CD4-positive, alpha-beta T cell treated with Interferon gamma for 1 hour (primary cell): ENCODE measurements around the gene SLC25A51.
A peak's percentile ranks its signal among the peaks of the same experiment; 100 is the strongest.
"Not testable (repeated sequence)": the region's sequence is repeated elsewhere in the genome, so short reads cannot be mapped to it uniquely, and the experiment has no call there.

Experiments
- DNase-seq: peaks from one replicate; pipeline ENCODE4 v3.0.0-alpha.2; 2020

SLC25A51 gene

DNA sequence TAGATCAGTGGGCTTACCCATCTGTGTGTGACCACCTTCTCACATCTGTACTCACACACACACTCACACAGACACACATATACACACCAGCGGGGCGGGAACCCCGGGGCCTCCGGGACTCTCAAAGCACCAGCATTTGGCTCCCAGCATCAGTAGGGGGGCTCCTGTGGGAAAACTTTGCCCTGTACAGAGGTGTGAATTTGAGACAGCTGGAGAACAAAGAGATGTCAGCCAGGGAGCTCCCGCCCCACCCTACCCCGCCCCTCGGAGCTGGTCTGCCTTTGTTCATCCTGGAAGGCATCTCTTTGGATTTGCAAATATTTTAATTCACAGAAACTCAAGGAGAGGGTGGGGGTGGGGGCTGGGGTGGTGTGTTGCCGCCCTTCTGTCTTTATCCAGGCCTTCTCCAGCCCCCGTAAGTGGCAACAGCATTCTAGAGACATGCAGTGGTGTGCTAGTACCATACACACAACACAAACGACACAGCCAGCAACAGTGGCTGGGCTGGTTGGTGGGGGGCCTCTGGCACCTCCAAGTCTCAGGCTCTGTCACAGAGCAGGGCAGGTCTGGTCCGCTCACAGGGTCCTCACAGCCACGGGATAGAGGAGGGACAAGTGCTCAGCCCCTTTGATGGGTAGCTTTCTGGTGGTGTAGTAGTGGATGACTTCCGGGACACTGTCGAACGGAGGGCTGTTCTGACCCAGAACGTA is 15.5 kb upstream of the SLC25A51 start:
- DNase-seq = no peak

DNA sequence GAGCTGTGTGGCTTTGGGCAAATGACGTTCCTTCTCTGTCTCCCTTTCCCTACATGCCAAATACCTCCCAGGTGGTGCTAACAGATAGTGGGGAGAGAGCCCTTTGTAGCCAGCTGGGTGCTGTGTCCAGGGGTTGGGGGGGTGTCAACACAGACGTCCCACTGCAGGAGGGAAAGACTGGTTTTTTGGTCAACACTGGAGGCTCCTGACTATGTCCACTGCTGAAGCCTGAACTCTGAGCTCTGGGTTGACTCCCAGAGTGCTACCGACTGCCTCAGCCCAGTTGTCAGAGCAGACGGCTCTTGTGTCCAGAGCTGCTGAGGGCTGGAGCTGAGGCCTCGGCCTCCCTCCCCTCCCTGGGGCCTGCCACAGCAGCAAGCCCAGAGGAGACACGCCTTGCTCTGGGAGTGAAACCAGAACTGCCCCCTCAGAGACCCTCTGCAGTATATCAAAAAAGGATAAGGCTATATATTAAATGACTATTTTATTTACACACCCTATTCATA is 14.8 kb upstream of the SLC25A51 start:
- DNase-seq = no peak

DNA sequence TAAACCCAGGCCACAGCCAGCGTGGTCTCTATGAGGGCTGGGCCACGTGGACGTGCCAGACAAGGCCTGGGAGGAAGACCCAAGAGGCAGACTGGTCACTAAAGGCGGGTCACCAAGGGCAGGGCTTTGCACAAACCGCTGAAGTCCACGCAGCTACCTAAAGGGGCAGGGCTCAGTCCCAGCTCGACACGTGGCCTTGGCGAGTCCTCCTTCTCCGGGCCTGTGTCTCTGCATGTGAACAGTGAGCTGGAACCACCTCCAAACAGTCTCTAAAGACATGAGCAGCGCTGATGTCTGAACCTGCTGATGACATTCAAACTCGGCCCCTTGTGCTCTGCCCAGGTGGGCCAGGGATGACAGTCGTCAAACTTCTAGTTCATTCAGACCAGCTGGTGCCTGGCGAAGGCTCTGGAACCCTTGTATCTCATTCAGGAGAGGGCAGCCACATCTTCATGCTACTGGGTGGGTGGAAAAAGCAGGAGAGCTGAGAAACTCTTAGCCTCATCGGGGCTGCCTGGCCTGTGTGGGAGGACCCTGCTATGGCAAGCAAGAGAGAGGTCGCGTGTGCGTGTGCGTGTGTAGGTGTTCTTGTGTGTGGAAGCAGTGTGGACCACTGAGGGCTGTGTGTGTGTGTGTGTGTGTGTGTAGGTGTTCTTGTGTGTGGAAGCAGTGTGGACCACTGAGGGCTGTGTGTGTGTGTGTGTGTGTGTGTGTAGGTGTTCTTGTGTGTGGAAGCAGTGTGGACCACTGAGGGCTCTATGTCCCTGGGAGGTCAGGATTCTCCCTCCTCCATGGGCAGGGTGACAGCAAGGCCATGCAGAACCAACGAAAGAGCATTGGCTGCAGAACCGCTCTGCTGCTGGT is 14.1 kb upstream of the SLC25A51 start:
- DNase-seq = no peak

DNA sequence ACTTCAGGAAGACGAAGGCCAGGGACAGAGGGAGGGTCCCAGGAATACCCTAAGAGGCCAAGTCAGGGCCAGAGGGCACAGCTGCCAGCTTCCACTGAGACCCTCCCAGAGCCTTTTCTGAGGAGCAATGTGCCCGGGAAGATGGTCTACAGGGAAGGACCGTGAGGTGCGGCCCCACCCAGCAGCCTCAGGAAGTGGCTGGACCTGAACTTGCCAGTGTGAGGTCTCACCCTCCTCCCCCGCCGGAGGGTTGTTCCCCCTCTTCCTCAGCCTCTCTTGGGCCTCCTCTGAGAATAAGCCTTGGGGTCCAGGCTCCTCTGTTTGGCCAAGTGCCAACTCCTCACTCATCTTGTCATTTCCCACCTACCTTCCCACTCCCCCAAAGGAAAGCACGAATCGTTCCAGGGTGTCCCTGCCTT is 13.4 kb upstream of the SLC25A51 start:
- no peak for DNase-seq

DNA sequence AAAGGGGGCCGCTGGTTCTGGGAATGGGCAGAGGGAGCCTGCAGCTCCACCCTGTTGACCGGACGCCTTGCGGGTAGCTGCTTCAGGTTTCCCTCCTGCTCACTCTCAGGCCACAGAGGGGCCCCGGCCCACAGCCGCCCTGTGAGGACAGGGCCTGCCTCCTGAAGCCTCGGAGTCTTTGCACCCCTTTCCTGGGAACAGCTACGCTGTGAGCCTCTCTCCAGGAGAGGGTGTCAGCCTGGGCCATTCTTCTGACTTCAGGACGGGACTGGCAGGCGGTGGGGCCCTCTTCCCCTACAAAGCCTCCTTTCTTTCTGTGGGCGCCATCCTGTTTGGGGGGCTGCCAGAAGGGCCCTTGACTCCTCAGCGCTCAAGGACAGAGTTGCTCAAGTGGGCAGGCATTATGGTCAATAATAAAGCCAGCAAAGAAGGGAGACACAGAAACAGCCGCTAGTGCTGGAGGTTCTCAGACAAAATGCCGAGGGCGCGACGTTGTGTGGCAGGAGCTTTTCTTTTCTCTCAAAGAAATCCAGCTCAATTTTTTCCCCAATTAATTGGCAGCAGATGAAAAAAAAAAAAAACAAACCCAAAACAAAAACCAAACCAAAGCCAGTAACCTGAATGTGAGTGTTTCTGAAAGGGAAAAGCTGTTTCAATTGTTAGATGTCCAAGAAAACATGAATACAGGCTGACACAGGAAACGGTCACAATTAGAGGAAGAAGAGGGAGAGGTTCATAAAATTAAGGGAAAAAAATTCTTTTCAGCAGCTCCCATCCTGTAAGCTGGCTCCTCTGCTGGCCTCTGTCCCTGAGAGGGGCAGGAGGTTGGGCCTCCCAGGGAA is 12.8 kb upstream of the SLC25A51 start:
- DNase-seq = no peak

DNA sequence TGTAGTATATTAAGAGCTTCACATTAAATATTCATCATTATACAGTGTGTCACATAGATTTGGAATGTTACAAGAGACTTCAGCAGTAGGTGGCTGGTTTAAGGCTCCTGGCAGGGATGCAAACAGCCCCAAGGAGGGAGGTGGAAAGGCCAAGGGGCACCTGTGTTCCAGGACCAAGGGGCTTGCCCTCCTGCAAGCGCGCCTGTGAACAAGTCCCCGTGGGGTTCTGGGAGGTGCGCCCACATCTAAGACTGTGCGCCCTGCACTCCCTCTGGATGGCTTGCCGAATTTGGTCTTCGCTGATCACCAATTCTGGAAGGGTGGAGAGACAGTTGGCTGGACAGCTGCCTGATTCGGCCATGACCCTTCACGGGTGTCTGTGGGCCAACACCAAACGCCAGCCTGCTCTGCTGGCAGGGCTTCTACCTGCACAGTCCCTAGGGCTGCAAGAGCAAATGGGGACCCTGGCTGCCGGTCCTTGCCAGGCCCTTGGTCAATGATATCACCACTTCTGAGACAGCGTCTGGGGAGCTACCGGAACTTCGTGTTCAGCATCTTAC is 12.1 kb upstream of the SLC25A51 start:
- no peak for DNase-seq

DNA sequence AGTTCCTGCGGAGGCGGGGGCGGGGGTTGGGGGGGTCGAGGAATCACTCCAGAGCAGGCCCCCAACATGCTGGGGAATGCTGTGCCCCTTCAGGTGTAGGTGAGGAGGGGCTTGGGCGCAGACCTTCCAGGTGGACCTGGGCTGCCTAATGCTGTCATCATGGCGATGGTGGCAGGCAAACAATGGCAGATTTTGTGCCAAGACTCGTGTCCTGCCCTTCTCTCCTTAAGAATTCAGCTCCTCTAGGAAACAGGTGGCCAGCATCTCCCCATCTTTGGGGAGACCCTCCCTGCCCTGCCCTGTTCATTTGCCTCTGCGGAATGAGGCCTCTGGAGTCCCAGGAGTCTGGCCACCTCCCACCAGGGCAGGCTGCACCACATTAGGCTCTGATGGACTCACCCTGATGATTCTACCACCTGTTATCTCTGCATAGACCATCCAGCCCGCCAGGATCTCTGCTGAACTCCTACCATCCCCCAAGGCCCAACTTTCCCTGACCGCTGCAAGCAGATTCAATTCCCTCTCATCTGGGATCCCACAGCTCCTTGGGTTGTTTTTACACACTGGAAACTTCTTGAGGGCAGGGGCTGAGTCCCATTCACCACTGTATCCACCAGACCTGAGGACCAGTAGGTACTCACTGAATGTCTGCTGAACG is 10.9 kb upstream of the SLC25A51 start:
- no peak for DNase-seq

DNA sequence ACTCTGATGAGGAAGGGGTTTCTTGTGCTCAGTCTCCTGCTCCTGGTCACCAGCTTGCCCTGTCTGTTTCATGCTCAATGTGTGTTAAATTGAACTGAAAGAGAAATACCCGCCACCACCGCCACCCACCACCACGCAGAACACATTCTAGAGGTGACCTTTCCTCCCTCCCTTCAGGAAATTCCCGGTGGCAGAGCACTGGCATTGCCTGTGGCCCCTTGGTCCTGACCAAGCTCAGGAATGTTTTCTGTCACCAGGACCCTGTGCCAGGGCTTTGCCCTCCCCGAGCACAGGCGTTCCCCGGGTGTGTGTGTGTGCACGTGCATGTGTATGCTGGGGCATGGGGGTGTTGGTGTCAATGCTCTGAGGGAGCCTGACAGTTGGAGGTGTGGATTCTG is 10.2 kb upstream of the SLC25A51 start:
- no peak for DNase-seq

DNA sequence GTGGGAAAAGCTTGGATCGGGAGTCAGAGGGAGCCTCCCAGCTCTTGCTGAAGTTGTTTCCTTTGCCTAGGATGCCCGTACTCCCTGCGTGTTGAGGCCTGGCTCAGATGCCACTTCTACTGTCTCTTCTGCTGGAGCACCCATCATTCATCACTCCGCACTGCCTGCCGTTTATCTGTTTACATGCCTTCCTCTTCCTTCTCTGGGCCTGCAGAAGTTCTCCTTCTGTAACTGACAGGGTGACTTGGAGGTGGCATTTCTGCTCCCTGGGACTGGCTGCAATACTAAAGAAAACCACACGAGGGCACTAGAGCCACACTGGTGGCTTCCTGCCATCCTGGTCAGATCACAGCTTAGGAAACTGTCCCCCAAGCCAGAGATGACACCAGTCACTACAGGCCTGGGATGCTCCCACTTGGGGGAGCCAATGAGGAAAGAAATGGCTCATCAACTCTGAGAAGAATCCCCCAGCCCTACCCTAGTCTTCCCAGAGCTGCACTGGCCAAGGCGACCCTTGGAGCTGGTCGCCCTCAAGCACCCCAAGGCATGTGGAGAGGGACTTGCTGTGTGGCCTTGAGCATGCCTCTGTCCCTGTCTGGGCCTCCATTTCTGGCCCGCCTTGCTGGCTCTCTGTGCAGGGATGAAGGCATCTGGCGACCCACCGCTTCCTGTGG is 9.7 kb upstream of the SLC25A51 start:
- peak; percentile 76 for DNase-seq

DNA sequence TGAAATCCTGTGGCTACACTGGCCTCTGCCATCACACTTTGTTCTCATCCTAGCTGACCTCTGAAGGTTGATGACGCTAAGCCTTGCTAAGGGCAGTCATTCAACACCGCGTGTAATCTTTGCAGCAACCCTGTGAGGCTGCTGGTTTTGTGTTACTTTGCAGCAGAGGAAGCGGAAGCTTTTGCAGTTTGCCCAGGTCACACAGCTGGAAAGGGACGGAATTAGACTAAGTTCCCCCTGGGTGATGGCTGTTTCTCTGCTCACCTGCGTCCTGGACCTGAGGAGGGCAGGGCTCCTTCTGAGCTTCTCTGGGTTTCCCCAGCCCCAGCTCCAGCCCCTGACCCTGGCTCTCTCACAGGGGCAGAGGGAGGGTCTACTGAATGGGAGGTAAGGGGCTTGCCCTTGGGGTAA is 7.3 kb upstream of the SLC25A51 start:
- DNase-seq = no peak

DNA sequence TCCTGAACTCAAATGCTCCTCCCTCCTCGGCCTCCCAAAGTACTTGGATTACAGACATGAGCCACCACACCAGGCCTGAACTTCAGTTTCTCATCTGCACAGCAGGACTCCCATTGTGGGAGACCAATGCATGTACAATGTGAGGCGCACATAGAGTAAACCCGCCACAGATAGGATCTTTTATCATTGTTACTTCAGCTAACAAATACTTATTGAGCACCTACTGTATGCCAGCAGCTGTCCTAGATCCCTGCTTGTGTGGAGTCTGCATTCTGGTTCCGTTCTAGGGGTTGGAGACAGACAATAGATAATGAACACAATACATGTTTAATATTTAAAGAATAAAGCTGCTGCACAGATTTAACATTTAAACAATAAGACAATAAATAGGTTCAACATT is 6.3 kb upstream of the SLC25A51 start:
- DNase-seq = no peak

DNA sequence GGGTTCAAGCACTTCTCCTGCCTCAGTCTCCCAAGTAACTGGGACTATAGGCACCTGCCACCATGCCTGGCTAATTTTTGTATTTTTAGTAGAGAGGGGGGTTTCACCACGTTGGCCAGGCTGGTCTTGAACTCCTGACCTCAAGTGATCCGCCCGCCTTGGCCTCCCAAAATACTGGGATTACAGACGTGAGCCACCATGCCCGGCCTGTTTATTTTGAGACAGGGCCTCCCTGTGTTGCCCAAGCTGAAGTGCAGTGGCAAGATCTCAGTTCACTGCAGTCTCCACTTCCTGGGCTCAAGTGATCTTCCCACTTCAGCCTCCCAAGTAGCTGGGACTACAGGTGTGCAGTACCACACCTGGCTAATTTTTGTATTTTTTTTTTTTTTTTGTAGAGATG is 5.9 kb upstream of the SLC25A51 start:
- not testable (repeated sequence) for DNase-seq

DNA sequence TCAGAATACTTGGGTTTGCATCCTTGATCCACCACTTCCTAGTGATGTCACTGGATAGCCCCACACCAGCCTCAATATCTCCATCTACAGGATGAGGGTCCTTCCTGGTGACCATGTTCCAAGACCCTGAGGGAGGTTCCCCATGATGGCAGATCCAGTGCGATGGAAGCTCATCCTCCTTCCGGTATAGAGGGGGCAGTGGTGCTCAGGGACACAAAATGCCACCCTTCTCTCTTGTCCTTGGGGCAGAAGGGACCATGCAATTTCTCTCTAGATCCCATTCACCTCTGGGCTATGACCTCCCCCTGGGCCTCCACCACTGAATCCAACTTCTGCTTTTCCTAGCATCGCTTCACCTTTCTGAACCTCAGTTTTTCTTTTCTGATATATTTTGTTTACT is 5.4 kb upstream of the SLC25A51 start:
- no peak for DNase-seq

DNA sequence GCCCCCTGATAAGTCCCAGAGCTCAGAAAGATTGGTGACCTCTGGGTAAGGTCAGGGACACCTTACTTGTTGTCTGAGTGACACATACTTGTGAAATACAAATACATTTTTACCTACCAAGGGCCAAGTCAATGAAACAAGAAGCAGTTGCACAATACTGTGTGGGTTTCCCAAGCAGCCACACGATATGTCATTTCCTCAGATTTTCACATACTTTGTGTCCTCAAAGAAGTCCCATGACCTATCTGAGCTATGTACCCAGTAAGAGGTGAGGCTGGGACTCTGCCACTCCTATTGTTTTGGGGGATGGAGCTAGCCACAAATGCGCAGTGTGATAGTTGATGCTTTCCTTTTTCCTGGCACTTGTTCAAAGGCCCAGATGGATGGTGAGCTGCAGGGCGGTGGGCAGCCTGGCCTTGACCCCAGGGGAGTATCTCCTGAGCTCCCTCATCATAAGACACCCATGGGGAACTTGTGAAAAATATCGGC is 4.8 kb upstream of the SLC25A51 start:
- DNase-seq = peak; percentile 56

DNA sequence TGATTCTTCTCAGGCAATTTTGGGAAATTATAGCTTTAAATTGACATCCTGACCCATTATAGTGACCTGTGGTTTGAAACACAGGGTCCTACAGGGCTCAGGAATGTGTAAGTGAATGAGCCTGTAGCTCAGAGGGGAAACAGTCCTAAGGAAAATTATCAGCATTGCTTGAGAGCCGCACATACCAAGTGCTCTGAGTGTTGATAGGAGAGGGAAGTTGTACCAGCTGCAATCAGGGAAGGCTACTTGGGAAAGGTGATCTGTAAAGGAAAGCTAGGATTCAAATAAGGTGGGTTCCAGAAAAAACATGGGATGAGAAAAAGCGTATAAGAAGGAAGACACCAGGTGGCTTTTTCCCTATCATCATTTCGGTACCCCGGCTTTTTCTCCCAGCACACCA is 4.4 kb upstream of the SLC25A51 start:
- no peak for DNase-seq

DNA sequence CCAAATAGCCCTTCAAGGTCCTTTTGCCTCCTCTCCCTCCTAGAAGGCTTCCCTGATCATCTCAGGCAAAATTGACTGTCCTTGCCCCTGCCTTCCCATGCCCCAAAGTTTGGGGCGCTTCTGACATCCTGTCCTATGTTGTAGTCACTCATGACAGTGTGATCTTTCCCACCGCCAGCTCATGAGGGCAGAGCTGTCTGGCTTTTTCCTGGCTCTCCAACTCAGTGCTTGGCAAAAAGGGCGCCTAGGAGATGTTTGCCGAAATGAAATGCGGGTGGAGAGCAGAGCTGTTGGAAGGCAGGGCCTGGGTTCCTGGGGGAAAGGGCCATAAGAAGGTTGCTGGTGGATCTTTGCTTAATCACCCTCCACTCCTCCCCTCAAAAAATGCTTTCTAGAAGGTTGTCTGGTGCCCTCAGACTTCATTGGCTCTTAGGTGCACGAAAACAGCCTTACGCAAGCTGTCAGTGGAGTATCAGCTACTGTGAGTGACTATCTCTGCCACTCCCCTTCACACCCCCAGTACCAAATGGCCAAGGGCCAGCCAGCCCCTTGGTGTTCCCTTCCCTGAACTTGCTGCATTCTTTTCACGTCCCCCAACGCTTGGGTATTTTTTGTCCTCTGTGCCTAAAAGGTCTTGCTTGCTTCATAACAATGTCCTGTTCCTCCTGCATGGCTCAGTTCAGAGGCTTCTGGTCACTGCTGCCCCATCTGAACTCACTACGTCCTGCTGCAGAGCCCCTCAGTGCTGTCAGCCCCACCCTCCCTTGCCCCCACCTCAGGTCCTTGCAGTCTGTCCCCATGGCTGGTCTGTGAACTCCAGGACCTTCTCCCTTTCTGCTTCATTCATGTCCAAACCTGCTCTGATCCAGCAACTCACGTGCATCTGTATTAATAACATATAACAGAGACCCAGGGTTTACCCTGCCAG is 2.6 kb upstream of the SLC25A51 start:
- DNase-seq = no peak

DNA sequence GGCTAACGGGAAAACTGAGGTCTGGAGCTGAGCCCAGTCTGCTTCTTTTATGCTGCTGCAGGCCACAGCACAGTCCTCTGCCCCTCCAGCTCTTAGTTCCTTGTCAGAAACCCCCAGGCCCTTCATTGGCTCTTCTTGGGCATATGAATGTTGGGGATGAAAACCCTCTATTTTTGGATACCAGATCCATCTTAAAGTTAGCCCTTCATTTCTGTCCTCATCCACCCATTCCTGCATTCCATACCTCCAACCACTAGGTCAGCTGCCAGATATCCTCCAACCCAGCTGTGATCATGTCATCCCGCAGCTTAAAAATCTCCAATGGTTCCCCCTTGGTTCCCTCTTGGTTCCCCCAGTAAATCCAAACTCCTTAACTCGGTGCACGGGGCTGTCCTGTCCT is 1.8 kb upstream of the SLC25A51 start:
- no peak for DNase-seq

DNA sequence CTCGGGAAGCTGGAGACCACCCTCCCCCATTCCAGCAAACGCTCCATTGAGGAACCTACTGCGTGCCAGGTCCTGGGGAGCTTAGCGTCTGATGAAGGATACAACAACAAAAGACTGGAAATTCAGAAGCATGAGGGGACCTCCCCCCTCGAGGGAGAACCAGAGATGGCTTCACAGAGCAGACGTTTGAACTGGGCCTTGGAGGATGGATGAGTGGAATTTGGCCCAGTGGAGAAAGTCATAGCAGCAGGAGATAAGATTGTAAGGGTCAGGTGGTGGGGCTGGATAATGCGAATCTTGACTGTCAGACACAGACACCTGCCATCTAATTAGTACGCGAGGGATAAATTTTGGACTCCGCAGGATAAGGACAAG is 1.2 kb upstream of the SLC25A51 start:
- DNase-seq = no peak

DNA sequence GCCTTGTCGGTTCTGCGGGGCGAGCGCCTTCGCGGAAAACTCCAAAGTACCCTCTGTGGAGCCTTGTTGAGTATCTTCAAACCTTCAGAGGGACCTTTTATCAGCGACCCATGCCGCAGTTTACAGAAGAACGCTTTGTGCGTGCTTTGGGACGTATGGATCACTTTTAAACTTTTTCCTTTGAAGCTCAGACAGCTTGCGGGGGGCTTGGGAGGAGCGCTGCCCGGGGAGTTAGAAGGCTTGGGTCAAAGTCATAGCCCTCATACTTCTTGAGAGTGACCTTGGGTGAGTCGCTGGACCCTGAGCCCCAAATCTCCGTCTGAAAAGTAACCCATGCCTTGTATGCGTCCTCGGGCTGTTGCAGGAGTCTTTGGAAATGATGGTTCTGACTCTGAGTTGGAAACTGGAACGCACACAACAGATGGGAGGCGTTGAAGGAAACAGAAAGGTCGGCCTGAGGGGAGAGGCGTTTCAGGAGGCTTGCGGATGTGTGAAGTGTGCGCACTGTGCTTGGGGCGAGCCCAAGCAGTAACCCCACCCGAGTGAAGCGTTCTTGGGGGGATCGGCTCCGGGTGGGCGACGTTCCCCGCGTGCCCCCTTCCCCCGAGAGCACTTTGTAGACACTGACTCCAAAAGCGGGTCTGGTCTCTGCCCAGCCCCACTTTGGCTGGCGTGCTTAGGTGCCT is 661 bp upstream of the SLC25A51 start:
- no peak for DNase-seq
